HG02763 (cell line): ENCODE measurements around the gene SPHK1.
"Not testable (repeated sequence)": the region's sequence is repeated elsewhere in the genome, so short reads cannot be mapped to it uniquely, and the experiment has no call there.

ENCODE experiments used
- ATAC-seq: cut with Tn5 transposase; IDR thresholded peaks from one replicate; pipeline ENCODE4 v1.9.1; 2021; ENCODE audit warnings: mild to moderate bottlenecking, moderate library complexity; ENCODE audit not compliant: unreplicated experiment

Gene SPHK1

GRCh38 chr17:76384222-76384986 is at the start of gene SPHK1:
Gene SPHK1, plus strand, starts transcription at chr17:76384609. Its CDS starts 1,036 bp downstream, at chr17:76385645.
- ATAC-seq = peak; percentile 55

- no peak for ATAC-seq
These were observed 48.6 kb upstream of the SPHK1 start for GRCh38 chr17:76335716-76336381.

- no peak for ATAC-seq
These were observed 47.5 kb upstream of the SPHK1 start for GRCh38 chr17:76336756-76337412.

GRCh38 chr17:76337413-76337777 is 47.0 kb upstream of the SPHK1 start:
- no peak for ATAC-seq

GRCh38 chr17:76341301-76341700 is 43.1 kb upstream of the SPHK1 start:
- no peak for ATAC-seq

GRCh38 chr17:76343106-76343505 is 41.3 kb upstream of the SPHK1 start:
- no peak for ATAC-seq

GRCh38 chr17:76345377-76345974 is 38.9 kb upstream of the SPHK1 start:
- ATAC-seq = no peak

GRCh38 chr17:76346936-76347335 is 37.5 kb upstream of the SPHK1 start:
- not testable (repeated sequence) for ATAC-seq

- no peak for ATAC-seq
These were observed 33.9 kb upstream of the SPHK1 start for GRCh38 chr17:76350463-76350862.

- no peak for ATAC-seq
These were observed 32.8 kb upstream of the SPHK1 start for GRCh38 chr17:76351526-76352071.

GRCh38 chr17:76353004-76353598 is 31.3 kb upstream of the SPHK1 start:
- peak; percentile 21 for ATAC-seq

GRCh38 chr17:76353599-76354316 is 30.7 kb upstream of the SPHK1 start, which contains the start of gene PRPSAP1:
Gene PRPSAP1, minus strand, starts transcription at chr17:76353916. Its CDS starts 213 bp downstream, at chr17:76353703.
- peak; percentile 88 for ATAC-seq

- ATAC-seq = no peak
These were observed 30.1 kb upstream of the SPHK1 start for GRCh38 chr17:76354317-76354729.

GRCh38 chr17:76354747-76355310 is 29.6 kb upstream of the SPHK1 start:
- ATAC-seq = no peak

- no peak for ATAC-seq
These were observed 27.5 kb upstream of the SPHK1 start for GRCh38 chr17:76356803-76357456.

GRCh38 chr17:76357597-76358158 is 26.7 kb upstream of the SPHK1 start:
- ATAC-seq = no peak

- no peak for ATAC-seq
These were observed 25.0 kb upstream of the SPHK1 start for GRCh38 chr17:76359375-76359774.

- not testable (repeated sequence) for ATAC-seq
These were observed 24.6 kb upstream of the SPHK1 start for GRCh38 chr17:76359776-76360175.

GRCh38 chr17:76360461-76360860 is 23.9 kb upstream of the SPHK1 start:
- ATAC-seq = no peak
